Measurements from ENCODE around the gene KCNK4. TPM values are rescaled to one million over a fixed set of nuclear protein-coding genes. Genes with fewer than 3 reads are reported as not detected.
A peak's percentile ranks its signal among the peaks of the same experiment; 100 is the strongest.

The KCNK4 gene
- total and polyA plus RNA-seq, 2 of the 13 experiments (the other 11 are each of a cell fraction or from before 2014, with no cell fraction given): not detected

GRCh38 chr11:64317325-64317960, 26.3 kb downstream of the KCNK4 start, which contains the start of gene TRMT112 (continued):
- no peak for TF ChIP-seq UBTF (CRISPR knock-in tag; IDR thresholded peaks at IDR 0.05)
- peak in 1 of 2 experiments; percentile 45; a peak in 1 of 4 replicates for TF ChIP-seq KLF16 (CRISPR knock-in tag; IDR thresholded peaks at IDR 0.05)
- no peak for TF ChIP-seq HNRNPUL1 (IDR thresholded peaks at IDR 0.05; ENCODE audit: low read depth, low read length)
- no peak for TF ChIP-seq SKIL (CRISPR knock-in tag; IDR thresholded peaks at IDR 0.05; ENCODE audit: borderline replicate concordance)
- TF ChIP-seq MAF1 (CRISPR knock-in tag; IDR thresholded peaks at IDR 0.05; ENCODE audit: borderline replicate concordance): no peak
- TF ChIP-seq SIN3A (IDR thresholded peaks at IDR 0.05; ENCODE audit: borderline replicate concordance, low read depth, low read length): no peak
- TF ChIP-seq PHF21A (CRISPR knock-in tag; IDR thresholded peaks at IDR 0.05): no peak
- no peak for TF ChIP-seq RBM22 (optimal IDR thresholded peaks at IDR 0.05; ENCODE audit: low read length)
- TF ChIP-seq GABPB1 (CRISPR knock-in tag; IDR thresholded peaks at IDR 0.05): peak; percentile 95
- TF ChIP-seq ZNF350 (CRISPR knock-in tag; IDR thresholded peaks at IDR 0.05; ENCODE audit: borderline replicate concordance, low read depth): peak; percentile 71; the same call in 1 of the 2 replicates
- no peak for TF ChIP-seq ZNF589 (CRISPR knock-in tag; conservative IDR thresholded peaks at IDR 0.05)
- TF ChIP-seq ZNF740 (CRISPR knock-in tag; IDR thresholded peaks at IDR 0.05): peak; percentile 57; the same call in 1 of the 2 replicates
- no peak for TF ChIP-seq TRIM24 (CRISPR knock-in tag; IDR thresholded peaks at IDR 0.05)
- TF ChIP-seq PHF8 (CRISPR knock-in tag; IDR thresholded peaks at IDR 0.05): peak; percentile 64
- no peak for TF ChIP-seq SRF (IDR thresholded peaks at IDR 0.05; ENCODE audit: low read depth, low read length)
- peak; percentile 64; the same call in 1 of the 2 replicates for TF ChIP-seq ZNF670 (CRISPR knock-in tag; IDR thresholded peaks at IDR 0.05; ENCODE audit: borderline replicate concordance)
- no peak for TF ChIP-seq ZC3H13 (CRISPR knock-in tag; IDR thresholded peaks at IDR 0.05)
- peak; percentile 50 for TF ChIP-seq MED8 (CRISPR knock-in tag; IDR thresholded peaks at IDR 0.05; ENCODE audit: insufficient replicate concordance)
- no peak for TF ChIP-seq ETS1 (CRISPR knock-in tag; IDR thresholded peaks at IDR 0.05)
- no peak; the same call in 1 of the 2 replicates for TF ChIP-seq NCOA2 (CRISPR knock-in tag; IDR thresholded peaks at IDR 0.05)
- TF ChIP-seq SMARCC2 (IDR thresholded peaks at IDR 0.05): no peak
- no peak for TF ChIP-seq PRMT3 (CRISPR knock-in tag; IDR thresholded peaks at IDR 0.05; ENCODE audit: borderline replicate concordance, low read depth)
- peak; percentile 74 to 89 for TF ChIP-seq POLR2A (IDR thresholded peaks at IDR 0.05; ENCODE audit: insufficient read depth in 1 of 2, low read depth in 2 of 2, low read length in 2 of 2)
- TF ChIP-seq ZNF260 (CRISPR knock-in tag; IDR thresholded peaks at IDR 0.05; ENCODE audit: borderline replicate concordance, low read depth): no peak
- TF ChIP-seq HMG20A (CRISPR knock-in tag; IDR thresholded peaks at IDR 0.05; ENCODE audit: borderline replicate concordance): no peak

All from HepG2 (cell line).